ENCODE measurements around the gene ICE1.
"Not testable (repeated sequence)": the region's sequence is repeated elsewhere in the genome, so short reads cannot be mapped to it uniquely, and the experiment has no call there.

The ICE1 gene

GRCh38 chr5:5421961-5422818, at the start of gene ICE1:
Gene ICE1 (plus strand): TSS chr5:5422677. CDS start chr5:5422916, 239 bp downstream.
- peak; percentile 91 for DNase-seq

- DNase-seq = no peak
Observed at GRCh38 chr5:5372930-5373329, 49.5 kb upstream of the ICE1 start.

- no peak for DNase-seq
Observed at GRCh38 chr5:5373351-5373989, 49.0 kb upstream of the ICE1 start.

- DNase-seq = peak; percentile 8
Observed at GRCh38 chr5:5374009-5374715, 48.3 kb upstream of the ICE1 start.

- no peak for DNase-seq
Observed at GRCh38 chr5:5377780-5378179, 44.7 kb upstream of the ICE1 start.

- DNase-seq = no peak
Observed at GRCh38 chr5:5378531-5378930, 43.9 kb upstream of the ICE1 start.

GRCh38 chr5:5380298-5380697, 42.2 kb upstream of the ICE1 start:
- no peak for DNase-seq

GRCh38 chr5:5381310-5381913, 41.1 kb upstream of the ICE1 start:
- DNase-seq = no peak

- DNase-seq = no peak
Observed at GRCh38 chr5:5383461-5383860, 39.0 kb upstream of the ICE1 start.

GRCh38 chr5:5384660-5385330, 37.7 kb upstream of the ICE1 start:
- no peak for DNase-seq

- no peak for DNase-seq
Observed at GRCh38 chr5:5385331-5385662, 37.2 kb upstream of the ICE1 start.

GRCh38 chr5:5386329-5386728, 36.1 kb upstream of the ICE1 start:
- no peak for DNase-seq

GRCh38 chr5:5387192-5387591, 35.3 kb upstream of the ICE1 start:
- no peak for DNase-seq

GRCh38 chr5:5387777-5388176, 34.7 kb upstream of the ICE1 start:
- no peak for DNase-seq

- not testable (repeated sequence) for DNase-seq
Observed at GRCh38 chr5:5390121-5390869, 32.2 kb upstream of the ICE1 start.

- DNase-seq = not testable (repeated sequence)
Observed at GRCh38 chr5:5392504-5392903, 30.0 kb upstream of the ICE1 start.

GRCh38 chr5:5394384-5394986, 28.0 kb upstream of the ICE1 start:
- peak; percentile 8 for DNase-seq

GRCh38 chr5:5395093-5395492, 27.4 kb upstream of the ICE1 start:
- DNase-seq = not testable (repeated sequence)

GRCh38 chr5:5398071-5398470, 24.4 kb upstream of the ICE1 start:
- no peak for DNase-seq

GRCh38 chr5:5401095-5401494, 21.4 kb upstream of the ICE1 start:
- DNase-seq = no peak

GRCh38 chr5:5403741-5404140, 18.7 kb upstream of the ICE1 start:
- no peak for DNase-seq

GRCh38 chr5:5404381-5404780, 18.1 kb upstream of the ICE1 start:
- no peak for DNase-seq
